HEK293 (cell line): ENCODE data around the gene ARMS2.

Experiments
- CTCF ChIA-PET: fragments of 350-600 bp; formaldehyde crosslinking; extraction: SDS; loops from one replicate; lab custom pipeline; 2021; ENCODE audit warnings: antibody characterized with exemption; lab: Yijun Ruan, JAX
- POLR2A ChIA-PET: fragments of 300-600 bp; formaldehyde crosslinking; extraction: SDS; loops from one replicate; lab custom pipeline; 2020; ENCODE audit warnings: antibody characterized with exemption, inconsistent platforms; lab: Yijun Ruan, JAX
- H3K27ac ChIP-seq: fragments of 200-500 bp; sonication (Bioruptor generic); 2 replicates; pipeline ENCODE4 v1.5.1; 2014; ENCODE audit warnings: low read depth, low read length, control low read depth, inconsistent platforms; ENCODE audit errors: extremely low read depth
- H3K36me3 ChIP-seq, 2 experiments: fragments of 200-500 bp in 1 of 2; sonication (Bioruptor generic) in 1 of 2; 1 replicate in 1 of 2; 2 replicates in 1 of 2; pipeline ENCODE4 v1.5.1; 2014 to 2017; ENCODE audit warnings: inconsistent platforms in 2 of 2, low read length in 2 of 2; ENCODE audit not compliant: control insufficient read depth in 2 of 2, insufficient read depth in 1 of 2
- H3K4me1 ChIP-seq: fragments of 200-500 bp; sonication (Bioruptor generic); 2 replicates; pipeline ENCODE4 v1.5.1; 2014; ENCODE audit warnings: mild to moderate bottlenecking, low read length, inconsistent platforms; ENCODE audit not compliant: control insufficient read depth, insufficient read depth
- H3K4me3 ChIP-seq: 2 replicates; pipeline ENCODE4 v1.5.1; 2011; ENCODE audit warnings: low read depth, mild to moderate bottlenecking, control low read depth, low read length, moderate library complexity
- H3K9me3 ChIP-seq: fragments of 200-500 bp; sonication (Bioruptor generic); 2 replicates; pipeline ENCODE4 v1.5.1; 2014; ENCODE audit warnings: low read depth, low read length, inconsistent platforms; ENCODE audit not compliant: control insufficient read depth, insufficient read depth
- BCL11A ChIP-seq: fragments of 450-650 bp; formaldehyde crosslinking; IDR thresholded peaks from 2 replicates; pipeline ENCODE4 v1.5.1; 2016; ENCODE audit warnings: low read depth, missing biosample characterization, missing genetic modification characterization
- EGR2 ChIP-seq: fragments of 450-650 bp; formaldehyde crosslinking; IDR thresholded peaks from 2 replicates; pipeline ENCODE4 v1.5.1; 2016; ENCODE audit warnings: low read depth, missing biosample characterization, missing genetic modification characterization
- KLF7 ChIP-seq: fragments of 450-650 bp; formaldehyde crosslinking; IDR thresholded peaks from 2 replicates; pipeline ENCODE4 v1.5.1; 2016; ENCODE audit warnings: missing biosample characterization, missing genetic modification characterization, borderline replicate concordance
- SALL2 ChIP-seq: fragments of 450-650 bp; formaldehyde crosslinking; IDR thresholded peaks from 2 replicates; pipeline ENCODE4 v1.5.0; 2017; ENCODE audit warnings: missing biosample characterization, mild to moderate bottlenecking, missing genetic modification characterization, borderline replicate concordance
- ZEB2 ChIP-seq: fragments of 450-650 bp; formaldehyde crosslinking; IDR thresholded peaks from 2 replicates; pipeline ENCODE4 v1.5.1; 2016; ENCODE audit warnings: missing biosample characterization, missing genetic modification characterization
- ZNF2 ChIP-seq: fragments of 450-650 bp; formaldehyde crosslinking; IDR thresholded peaks from 2 replicates; pipeline ENCODE4 v1.5.1; 2016; ENCODE audit warnings: missing biosample characterization, missing genetic modification characterization
- ZNF221 ChIP-seq: fragments of 450-650 bp; formaldehyde crosslinking; IDR thresholded peaks from 2 replicates; pipeline ENCODE4 v1.5.1; 2017; ENCODE audit warnings: missing biosample characterization, missing genetic modification characterization, borderline replicate concordance
- ZNF324 ChIP-seq: fragments of 450-650 bp; formaldehyde crosslinking; IDR thresholded peaks from 2 replicates; pipeline ENCODE4 v1.5.1; 2016; ENCODE audit warnings: missing biosample characterization, missing genetic modification characterization
- ZNF501 ChIP-seq: fragments of 450-650 bp; formaldehyde crosslinking; IDR thresholded peaks from 2 replicates; pipeline ENCODE4 v1.5.1; 2016; ENCODE audit warnings: missing biosample characterization, missing genetic modification characterization
- ZNF521 ChIP-seq: fragments of 450-650 bp; formaldehyde crosslinking; IDR thresholded peaks from 2 replicates; pipeline ENCODE4 v1.5.1; 2017; ENCODE audit warnings: missing biosample characterization, mild to moderate bottlenecking, missing genetic modification characterization
- ZNF658 ChIP-seq: fragments of 450-650 bp; formaldehyde crosslinking; IDR thresholded peaks from 2 replicates; pipeline ENCODE4; 2016; ENCODE audit warnings: missing biosample characterization, missing genetic modification characterization
- TF ChIP-seq, protein P1 (sequence below): fragments of 450-650 bp; formaldehyde crosslinking; conservative IDR thresholded peaks from 2 replicates; pipeline ENCODE4 v1.5.1; 2016; ENCODE audit warnings: low read depth, missing biosample characterization, missing genetic modification characterization
- TF ChIP-seq, protein P2 (sequence below): fragments of 450-650 bp; formaldehyde crosslinking; IDR thresholded peaks from 2 replicates; pipeline ENCODE4 v1.5.1; 2016; ENCODE audit warnings: missing biosample characterization, missing genetic modification characterization
- TF ChIP-seq, protein P3 (sequence below): fragments of 450-650 bp; formaldehyde crosslinking; IDR thresholded peaks from 2 replicates; pipeline ENCODE4 v1.5.1; 2017; ENCODE audit warnings: missing biosample characterization, mild to moderate bottlenecking, missing genetic modification characterization, moderate library complexity
- TF ChIP-seq, protein P4 (sequence below): fragments of 450-650 bp; formaldehyde crosslinking; IDR thresholded peaks from 2 replicates; pipeline ENCODE4 v1.5.1; 2016; ENCODE audit warnings: missing biosample characterization, missing genetic modification characterization

ARMS2 gene

DNA sequence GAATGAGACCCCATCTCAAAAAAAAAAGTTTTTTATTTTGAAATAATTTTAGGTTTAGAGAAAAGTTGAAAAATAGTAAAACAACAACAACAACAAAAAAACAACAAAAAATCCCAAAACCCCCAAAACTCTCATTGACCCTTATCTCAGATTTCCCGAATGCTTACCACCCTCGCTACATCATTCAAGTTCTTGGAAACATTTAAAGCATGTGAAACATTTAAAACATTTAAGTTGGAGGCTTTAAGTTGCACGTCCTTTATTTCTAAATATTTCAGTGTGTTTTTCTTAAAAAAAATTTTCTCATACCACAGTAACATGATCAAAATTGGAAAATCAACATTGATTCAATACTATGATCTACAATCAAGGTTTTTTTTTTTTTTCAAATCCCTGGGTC, 382 bp upstream of the ARMS2 start:
- CTCF ChIA-PET, result interaction anchor here (0.8 to 1.6 kb wide), 2 partner anchors 19 kb away, joined by 4 to 5 read pairs; no protein-coding TSS in a partner anchor
- H3K27ac ChIP-seq, result no peak overlapping the region
- POLR2A ChIA-PET, result no interaction called here
- no peaks in the 10 kb centered on the region for H3K9me3 ChIP-seq
- H3K4me1 ChIP-seq, result no peaks in the 10 kb centered on the region
- no peak overlapping the region for H3K4me3 ChIP-seq
- TF ChIP-seq ZNF2 (tag by site-specific recombination) (no peak), EGR2 (no peak), ZNF521 (tag by site-specific recombination) (no peak), ZEB2 (no peak), BCL11A (no peak), ZNF221 (tag by site-specific recombination) (no peak), ZNF324 (tag by site-specific recombination) (no peak), KLF7 (no peak), ZNF501 (tag by site-specific recombination) (no peak)
- TF ChIP-seq, protein P1, sequence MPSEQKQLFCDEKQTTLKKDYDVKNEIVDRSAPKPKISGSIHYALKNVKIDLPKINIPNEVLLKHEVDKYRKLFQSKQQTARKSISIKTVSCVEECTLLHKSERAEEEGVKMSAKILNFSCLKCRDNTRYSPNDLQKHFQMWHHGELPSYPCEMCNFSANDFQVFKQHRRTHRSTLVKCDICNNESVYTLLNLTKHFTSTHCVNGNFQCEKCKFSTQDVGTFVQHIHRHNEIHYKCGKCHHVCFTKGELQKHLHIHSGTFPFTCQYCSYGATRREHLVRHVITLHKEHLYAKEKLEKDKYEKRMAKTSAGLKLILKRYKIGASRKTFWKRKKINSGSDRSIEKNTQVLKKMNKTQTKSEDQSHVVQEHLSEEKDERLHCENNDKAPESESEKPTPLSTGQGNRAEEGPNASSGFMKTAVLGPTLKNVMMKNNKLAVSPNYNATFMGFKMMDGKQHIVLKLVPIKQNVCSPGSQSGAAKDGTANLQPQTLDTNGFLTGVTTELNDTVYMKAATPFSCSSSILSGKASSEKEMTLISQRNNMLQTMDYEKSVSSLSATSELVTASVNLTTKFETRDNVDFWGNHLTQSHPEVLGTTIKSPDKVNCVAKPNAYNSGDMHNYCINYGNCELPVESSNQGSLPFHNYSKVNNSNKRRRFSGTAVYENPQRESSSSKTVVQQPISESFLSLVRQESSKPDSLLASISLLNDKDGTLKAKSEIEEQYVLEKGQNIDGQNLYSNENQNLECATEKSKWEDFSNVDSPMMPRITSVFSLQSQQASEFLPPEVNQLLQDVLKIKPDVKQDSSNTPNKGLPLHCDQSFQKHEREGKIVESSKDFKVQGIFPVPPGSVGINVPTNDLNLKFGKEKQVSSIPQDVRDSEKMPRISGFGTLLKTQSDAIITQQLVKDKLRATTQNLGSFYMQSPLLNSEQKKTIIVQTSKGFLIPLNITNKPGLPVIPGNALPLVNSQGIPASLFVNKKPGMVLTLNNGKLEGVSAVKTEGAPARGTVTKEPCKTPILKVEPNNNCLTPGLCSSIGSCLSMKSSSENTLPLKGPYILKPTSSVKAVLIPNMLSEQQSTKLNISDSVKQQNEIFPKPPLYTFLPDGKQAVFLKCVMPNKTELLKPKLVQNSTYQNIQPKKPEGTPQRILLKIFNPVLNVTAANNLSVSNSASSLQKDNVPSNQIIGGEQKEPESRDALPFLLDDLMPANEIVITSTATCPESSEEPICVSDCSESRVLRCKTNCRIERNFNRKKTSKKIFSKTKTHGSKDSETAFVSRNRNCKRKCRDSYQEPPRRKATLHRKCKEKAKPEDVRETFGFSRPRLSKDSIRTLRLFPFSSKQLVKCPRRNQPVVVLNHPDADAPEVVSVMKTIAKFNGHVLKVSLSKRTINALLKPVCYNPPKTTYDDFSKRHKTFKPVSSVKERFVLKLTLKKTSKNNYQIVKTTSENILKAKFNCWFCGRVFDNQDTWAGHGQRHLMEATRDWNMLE (tag by site-specific recombination), result no peak
- TF ChIP-seq, protein P2, sequence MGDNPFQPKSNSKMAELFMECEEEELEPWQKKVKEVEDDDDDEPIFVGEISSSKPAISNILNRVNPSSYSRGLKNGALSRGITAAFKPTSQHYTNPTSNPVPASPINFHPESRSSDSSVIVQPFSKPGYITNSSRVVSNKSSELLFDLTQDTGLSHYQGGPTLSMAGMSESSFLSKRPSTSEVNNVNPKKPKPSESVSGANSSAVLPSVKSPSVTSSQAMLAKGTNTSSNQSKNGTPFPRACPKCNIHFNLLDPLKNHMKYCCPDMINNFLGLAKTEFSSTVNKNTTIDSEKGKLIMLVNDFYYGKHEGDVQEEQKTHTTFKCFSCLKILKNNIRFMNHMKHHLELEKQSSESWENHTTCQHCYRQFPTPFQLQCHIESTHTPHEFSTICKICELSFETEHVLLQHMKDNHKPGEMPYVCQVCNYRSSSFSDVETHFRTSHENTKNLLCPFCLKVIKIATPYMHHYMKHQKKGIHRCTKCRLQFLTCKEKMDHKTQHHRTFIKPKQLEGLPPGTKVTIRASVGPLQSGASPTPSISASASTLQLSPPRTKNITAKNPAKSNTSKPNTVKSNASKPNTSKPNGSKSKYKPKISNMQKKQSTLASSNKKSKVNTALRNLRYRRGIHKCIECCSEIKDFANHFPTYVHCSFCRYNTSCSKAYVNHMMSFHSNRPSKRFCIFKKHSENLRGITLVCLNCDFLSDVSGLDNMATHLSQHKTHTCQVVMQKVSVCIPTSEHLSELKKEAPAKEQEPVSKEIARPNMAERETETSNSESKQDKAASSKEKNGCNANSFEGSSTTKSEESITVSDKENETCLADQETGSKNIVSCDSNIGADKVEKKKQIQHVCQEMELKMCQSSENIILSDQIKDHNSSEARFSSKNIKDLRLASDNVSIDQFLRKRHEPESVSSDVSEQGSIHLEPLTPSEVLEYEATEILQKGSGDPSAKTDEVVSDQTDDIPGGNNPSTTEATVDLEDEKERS, result no peak
- TF ChIP-seq, protein P3, sequence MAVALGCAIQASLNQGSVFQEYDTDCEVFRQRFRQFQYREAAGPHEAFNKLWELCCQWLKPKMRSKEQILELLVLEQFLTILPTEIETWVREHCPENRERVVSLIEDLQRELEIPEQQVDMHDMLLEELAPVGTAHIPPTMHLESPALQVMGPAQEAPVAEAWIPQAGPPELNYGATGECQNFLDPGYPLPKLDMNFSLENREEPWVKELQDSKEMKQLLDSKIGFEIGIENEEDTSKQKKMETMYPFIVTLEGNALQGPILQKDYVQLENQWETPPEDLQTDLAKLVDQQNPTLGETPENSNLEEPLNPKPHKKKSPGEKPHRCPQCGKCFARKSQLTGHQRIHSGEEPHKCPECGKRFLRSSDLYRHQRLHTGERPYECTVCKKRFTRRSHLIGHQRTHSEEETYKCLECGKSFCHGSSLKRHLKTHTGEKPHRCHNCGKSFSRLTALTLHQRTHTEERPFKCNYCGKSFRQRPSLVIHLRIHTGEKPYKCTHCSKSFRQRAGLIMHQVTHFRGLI (tag by site-specific recombination), result no peak
- H3K36me3 ChIP-seq, result no peaks in the 10 kb centered on the region

DNA sequence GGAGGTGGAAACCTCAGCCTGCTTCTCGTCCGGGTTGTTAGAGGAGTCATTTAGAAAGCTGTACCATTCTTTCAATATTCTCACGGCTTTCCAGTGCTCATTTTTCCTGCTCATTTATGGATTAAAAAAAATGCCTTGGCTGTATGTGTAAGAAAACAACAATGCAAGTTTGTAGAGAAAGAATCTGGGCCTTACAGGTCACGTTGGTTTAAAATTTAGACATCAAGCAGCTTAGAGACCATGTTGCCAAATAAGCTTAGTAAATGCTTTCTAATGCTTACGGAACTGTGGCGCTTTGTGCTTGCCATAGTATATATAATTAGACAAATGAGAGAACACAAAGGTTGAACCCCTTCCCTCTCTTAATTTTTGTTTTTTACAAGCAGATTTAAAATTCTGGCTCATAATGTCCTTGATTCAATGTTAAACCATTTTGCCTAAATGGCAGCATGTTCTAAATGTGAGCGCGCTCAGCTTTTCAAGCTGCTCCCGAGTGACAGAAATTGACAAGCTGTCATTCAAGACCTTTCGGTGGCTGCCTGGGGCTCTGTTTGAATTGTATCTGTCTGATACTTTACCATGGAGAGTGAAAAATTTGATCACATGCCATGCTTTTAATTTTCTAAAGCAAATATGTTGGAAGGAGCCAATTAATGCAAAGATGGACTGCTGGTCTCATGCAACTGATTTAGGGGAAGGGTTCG, 1.1 kb downstream of the ARMS2 start:
- CTCF ChIA-PET, result interaction anchor here (1.6 kb wide), 1 partner anchor 110 kb away, joined by 7 read pairs; no protein-coding TSS in a partner anchor
- H3K36me3 ChIP-seq, result no peaks in the 10 kb centered on the region
- no peak overlapping the region for H3K4me3 ChIP-seq
- no peaks in the 10 kb centered on the region for H3K4me1 ChIP-seq
- TF ChIP-seq SALL2 (tag by site-specific recombination) (no peak), ZNF658 (tag by site-specific recombination) (no peak)
- TF ChIP-seq, protein P4, sequence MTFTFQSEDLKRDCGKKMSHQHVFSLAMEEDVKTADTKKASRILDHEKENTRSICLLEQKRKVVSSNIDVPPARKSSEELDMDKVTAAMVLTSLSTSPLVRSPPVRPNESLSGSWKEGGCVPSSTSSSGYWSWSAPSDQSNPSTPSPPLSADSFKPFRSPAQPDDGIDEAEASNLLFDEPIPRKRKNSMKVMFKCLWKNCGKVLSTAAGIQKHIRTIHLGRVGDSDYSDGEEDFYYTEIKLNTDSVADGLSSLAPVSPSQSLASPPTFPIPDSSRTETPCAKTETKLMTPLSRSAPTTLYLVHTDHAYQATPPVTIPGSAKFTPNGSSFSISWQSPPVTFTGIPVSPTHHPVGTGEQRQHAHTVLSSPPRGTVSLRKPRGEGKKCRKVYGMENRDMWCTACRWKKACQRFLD (tag by site-specific recombination), result no peak
- H3K9me3 ChIP-seq, result no peaks in the 10 kb centered on the region
- H3K27ac ChIP-seq, result no peak overlapping the region
- POLR2A ChIA-PET, result no interaction called here
